ENCODE data around the gene CPM.

The CPM gene

DNA sequence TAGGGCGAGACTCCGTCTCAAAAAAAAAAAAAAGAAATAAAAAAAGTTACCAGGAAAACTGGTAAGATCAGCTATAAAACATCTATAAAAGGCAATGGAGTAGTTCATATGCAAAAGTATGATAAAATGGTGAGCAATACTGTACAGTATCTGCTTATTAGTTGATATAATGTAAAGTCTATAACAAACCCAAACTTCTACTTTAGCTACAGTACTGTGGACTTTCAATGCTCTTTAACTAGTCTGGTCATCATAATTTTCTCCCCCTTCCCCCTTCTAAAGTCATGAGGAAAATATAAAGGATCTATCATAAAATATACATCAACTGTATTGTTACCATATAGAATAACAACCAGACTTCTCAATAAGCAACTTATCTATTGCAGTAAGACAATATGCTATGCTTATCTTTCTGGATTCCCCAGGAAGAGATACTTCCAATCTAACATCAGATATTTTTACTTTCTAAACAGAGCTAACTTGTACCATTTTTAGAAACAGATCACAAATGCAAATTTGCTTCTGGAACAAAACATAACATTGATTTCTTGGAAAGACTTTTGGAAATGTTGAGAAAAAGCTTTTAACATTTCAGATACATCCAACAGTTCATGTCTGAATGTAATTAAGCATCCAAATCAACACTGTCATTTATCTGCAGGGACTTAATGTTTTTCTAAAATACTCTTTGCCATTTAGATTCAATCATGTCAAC is 81.2 kb downstream of the CPM start:
- TF ChIP-seq GATA3 (IDR thresholded peaks at IDR 0.05; ENCODE audit: low read depth, low read length) (no peak), GATA2 (IDR thresholded peaks at IDR 0.05; ENCODE audit: low read depth, low read length) (no peak)

DNA sequence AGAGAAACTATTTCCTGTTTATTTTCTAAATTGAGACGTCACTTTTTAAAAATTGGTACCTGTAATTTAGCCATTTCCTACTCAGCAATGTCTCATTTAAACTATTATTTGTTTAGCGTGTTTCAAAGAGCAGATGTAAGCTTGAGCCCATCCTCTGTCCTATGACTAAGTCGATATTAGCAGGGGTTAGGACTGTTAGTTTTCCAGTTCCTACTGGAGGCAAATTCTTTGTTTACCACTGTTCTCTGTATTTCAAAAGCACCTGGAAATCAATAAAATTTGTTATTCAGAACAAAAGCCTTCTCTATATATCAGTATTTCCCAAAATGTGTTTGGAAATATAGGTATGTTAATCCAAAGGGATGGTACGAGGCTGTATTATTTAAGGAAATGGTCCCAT is 82.6 kb downstream of the CPM start:
- no peak for TF ChIP-seq GATA2 (IDR thresholded peaks at IDR 0.05; ENCODE audit: low read depth, low read length)
- no peak for TF ChIP-seq GATA3 (IDR thresholded peaks at IDR 0.05; ENCODE audit: low read depth, low read length)

DNA sequence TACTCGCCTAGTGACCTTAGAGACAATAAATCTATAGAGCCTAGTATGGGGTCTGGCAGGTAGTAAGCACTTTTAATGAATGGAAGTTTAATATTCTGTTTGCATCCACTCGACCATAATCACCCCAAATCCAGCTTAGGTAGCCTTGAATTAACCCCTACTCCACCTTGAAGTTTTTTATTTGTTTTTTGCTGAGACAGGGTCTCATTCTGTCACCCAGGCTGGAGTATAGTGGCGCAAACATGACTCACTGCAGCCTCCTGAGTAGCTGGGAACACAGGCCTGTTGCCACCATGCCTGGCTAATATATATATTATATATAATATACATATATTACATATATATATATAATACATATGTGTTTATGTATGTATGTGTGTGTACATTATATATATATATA is 86.2 kb downstream of the CPM start:
- no peak for TF ChIP-seq GATA2 (IDR thresholded peaks at IDR 0.05; ENCODE audit: low read depth, low read length)
- no peak for TF ChIP-seq GATA3 (IDR thresholded peaks at IDR 0.05; ENCODE audit: low read depth, low read length)

DNA sequence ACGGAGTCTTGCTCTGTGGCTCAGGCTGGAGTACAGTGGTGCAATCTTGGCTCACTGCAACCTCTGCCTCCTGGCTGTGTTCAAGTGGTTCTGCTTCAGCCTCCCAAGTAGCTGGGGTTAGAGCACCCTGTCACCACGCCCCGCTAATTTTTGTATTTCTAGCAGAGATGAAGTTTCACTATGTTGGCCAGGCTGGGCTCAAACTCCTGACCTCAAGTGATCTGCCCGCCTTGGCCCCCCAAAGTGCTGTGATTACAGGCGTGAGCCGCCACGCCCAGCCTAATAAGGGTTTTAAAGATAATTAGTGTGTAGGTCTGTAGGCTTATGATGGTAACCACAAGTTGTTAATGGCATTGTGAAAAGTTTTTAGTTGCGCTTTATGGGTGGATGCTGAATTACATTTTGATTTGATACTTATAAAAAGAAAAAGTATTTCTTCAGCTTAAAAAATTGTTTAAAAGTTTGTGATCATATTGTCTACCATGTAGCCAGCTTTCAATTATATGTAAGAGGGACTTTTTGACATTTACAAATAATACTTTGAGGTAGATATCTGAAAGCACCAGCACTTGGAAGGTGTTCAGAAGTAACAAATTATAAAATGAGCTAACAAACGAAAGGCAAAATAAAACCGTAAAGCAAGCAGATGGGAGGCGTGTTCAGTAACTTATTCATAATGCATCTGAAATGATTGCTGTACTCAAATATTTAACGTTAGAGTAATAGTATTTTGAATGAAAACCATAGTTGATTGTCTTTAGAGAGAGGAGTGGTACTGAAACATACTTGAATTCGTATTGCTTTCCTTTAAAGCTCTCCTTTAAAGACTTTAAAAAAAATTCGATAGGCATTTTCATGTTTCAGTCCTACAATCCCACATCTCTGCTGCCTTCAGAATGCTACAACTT is 87.9 kb downstream of the CPM start:
- no peak for TF ChIP-seq GATA2 (IDR thresholded peaks at IDR 0.05; ENCODE audit: low read depth, low read length)
- TF ChIP-seq GATA3 (IDR thresholded peaks at IDR 0.05; ENCODE audit: low read depth, low read length), result no peak

DNA sequence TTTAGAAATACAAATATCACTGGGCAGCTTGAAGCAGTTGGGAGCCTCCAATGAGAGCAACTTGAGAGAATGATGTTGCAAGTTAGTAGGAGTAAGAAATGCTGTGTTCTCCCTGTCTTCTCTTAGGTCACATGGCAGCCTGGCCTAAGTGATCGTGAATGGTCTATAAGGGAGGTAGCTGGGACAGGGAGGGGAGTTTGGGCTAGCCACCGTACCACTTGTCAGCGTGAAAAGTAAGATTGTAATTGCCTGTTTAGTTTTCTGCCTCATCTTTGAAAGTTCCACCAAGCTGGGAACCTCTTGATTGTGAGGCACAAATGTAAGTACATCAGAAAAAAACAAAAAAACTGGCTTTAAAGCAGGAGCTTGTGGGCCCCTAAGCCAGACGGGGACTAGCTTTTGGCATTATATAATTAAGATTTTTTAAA is 88.6 kb downstream of the CPM start:
- TF ChIP-seq GATA3 (IDR thresholded peaks at IDR 0.05; ENCODE audit: low read depth, low read length) (no peak), GATA2 (IDR thresholded peaks at IDR 0.05; ENCODE audit: low read depth, low read length) (no peak)

- TF ChIP-seq GATA3 (IDR thresholded peaks at IDR 0.05; ENCODE audit: low read depth, low read length) (no peak), GATA2 (IDR thresholded peaks at IDR 0.05; ENCODE audit: low read depth, low read length) (no peak)
Measured at GRCh38 chr12:68842784-68843567, 90.0 kb downstream of the CPM start.

DNA sequence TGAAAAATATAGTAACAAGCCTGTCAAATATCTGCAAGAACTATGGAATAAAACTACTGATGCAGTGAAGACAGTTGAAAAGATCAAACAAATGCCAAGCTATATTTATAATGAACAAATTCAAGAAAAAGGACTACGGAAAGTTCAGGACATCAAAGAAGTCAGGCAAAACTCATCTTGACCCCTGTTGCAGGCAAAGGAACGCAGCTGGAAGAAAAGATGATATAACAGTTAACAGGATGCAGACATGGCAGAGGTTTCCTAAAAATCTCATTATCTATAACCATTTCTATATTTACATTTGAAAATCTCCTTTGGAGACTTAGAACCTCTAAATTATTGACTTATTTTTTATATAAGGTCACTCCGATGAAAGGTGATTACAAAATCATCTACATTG is 90.8 kb downstream of the CPM start:
- TF ChIP-seq GATA2 (IDR thresholded peaks at IDR 0.05; ENCODE audit: low read depth, low read length) (no peak), GATA3 (IDR thresholded peaks at IDR 0.05; ENCODE audit: low read depth, low read length) (no peak)

- TF ChIP-seq GATA3 (IDR thresholded peaks at IDR 0.05; ENCODE audit: low read depth, low read length) (no peak), GATA2 (IDR thresholded peaks at IDR 0.05; ENCODE audit: low read depth, low read length) (no peak)
Measured at GRCh38 chr12:68841717-68842116, 91.3 kb downstream of the CPM start.

DNA sequence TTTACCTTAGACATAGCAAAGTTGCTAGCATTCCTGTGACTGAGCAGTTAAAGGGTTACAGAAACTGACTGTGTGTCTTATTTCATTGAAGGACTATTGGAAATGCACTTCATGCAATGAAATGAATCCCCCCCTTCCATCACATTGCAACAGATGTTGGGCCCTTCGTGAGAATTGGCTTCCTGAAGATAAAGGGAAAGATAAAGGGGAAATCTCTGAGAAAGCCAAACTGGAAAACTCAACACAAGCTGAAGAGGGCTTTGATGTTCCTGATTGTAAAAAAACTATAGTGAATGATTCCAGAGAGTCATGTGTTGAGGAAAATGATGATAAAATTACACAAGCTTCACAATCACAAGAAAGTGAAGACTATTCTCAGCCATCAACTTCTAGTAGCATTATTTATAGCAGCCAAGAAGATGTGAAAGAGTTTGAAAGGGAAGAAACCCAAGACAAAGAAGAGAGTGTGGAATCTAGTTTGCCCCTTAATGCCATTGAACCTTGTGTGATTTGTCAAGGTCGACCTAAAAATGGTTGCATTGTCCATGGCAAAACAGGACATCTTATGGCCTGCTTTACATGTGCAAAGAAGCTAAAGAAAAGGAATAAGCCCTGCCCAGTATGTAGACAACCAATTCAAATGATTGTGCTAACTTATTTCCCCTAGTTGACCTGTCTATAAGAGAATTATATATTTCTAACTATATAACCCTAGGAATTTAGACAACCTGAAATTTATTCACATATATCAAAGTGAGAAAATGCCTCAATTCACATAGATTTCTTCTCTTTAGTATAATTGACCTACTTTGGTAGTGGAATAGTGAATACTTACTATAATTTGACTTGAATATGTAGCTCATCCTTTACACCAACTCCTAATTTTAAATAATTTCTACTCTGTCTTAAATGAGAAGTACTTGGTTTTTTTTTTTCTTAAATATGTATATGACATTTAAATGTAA is 93.5 kb downstream of the CPM start:
- TF ChIP-seq GATA2 (IDR thresholded peaks at IDR 0.05; ENCODE audit: low read depth, low read length) (no peak), GATA3 (IDR thresholded peaks at IDR 0.05; ENCODE audit: low read depth, low read length) (no peak)

DNA sequence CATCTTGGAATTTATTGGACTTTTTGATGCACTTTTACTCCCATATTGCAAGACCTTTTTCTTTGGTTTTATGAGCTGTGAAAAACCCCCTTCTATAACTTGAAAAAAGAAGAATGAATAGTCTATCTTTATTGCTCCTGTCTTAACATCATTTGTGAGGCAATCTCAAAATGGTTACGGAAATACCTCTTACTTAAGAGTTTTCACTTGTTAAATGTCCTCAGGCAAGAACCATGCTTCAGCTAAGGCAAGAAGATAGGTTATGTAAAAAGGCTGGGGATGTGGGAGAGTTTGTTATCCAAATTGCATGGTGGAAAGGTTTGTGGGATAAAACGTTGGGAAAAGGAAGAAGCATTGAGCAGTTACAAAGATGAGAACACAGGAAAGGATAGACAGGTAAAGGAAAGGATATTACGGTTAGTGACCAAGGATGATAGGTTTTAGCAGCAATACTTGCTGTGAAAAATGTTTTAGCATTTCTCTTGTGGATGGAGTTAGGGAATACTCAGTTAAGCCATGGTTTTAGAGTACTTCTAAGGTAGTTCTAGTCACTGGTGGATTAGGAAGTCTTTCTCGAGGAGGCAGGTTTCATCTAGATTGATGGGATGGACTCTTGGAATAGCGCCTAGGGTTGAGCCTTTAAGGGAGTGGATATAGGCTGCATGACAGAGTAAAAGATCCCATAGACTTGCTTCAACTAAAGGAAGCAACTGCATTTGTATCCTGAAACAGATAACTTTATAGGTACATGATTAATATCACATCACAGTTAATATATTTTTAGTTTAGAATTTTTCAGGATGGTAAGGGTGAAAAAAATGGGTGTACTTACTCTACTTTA is 94.7 kb downstream of the CPM start:
- no peak for TF ChIP-seq GATA3 (IDR thresholded peaks at IDR 0.05; ENCODE audit: low read depth, low read length)
- TF ChIP-seq GATA2 (IDR thresholded peaks at IDR 0.05; ENCODE audit: low read depth, low read length), result no peak

DNA sequence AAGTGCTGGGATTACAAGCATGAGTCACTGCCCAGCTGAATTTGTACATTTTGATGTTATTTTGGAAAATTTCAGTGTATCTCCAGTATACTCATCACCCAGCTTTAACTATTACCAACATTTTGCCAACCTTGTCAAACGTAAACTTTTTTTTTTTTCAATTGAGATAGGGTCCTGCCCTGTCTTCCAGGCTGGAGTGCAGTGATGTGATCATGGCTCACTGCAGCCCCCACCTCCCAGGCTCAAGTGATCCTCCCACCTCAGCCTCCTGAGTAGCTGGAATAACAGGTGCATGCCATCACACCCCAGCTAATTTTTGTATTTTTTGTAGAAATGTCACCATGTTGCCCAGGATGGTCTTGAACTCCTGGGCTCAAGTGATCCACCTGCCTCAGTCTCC is 95.8 kb downstream of the CPM start:
- no peak for TF ChIP-seq GATA3 (IDR thresholded peaks at IDR 0.05; ENCODE audit: low read depth, low read length)
- TF ChIP-seq GATA2 (IDR thresholded peaks at IDR 0.05; ENCODE audit: low read depth, low read length), result no peak

GRCh38 chr12:68835333-68835908 is 97.5 kb downstream of the CPM start:
- TF ChIP-seq GATA3 (IDR thresholded peaks at IDR 0.05; ENCODE audit: low read depth, low read length), result no peak
- TF ChIP-seq GATA2 (IDR thresholded peaks at IDR 0.05; ENCODE audit: low read depth, low read length), result no peak
